ENCODE data around the gene RPL27A.

The RPL27A gene

DNA sequence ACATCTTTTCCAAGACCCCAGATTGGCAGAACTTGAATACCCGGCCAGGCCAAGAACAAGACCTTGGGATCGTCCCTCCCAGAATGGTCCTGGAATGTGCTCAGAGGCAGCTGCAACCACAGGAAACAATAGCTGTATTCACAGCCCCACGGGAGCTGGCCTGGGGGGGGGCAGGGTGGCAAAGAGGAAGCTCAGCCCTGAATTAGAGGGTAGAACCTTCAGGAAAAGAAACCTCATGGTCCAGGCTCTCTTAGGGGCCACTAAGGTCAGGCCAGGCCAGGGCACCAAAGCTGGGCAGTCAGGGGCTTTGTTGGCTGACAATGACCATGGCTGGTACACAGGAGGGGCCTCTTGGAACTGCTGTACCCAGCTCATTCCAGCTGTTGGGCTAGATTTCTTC lies 17.3 kb downstream of the RPL27A start:
- no peak for DNase-seq (ENCODE audit: low read depth)

DNA sequence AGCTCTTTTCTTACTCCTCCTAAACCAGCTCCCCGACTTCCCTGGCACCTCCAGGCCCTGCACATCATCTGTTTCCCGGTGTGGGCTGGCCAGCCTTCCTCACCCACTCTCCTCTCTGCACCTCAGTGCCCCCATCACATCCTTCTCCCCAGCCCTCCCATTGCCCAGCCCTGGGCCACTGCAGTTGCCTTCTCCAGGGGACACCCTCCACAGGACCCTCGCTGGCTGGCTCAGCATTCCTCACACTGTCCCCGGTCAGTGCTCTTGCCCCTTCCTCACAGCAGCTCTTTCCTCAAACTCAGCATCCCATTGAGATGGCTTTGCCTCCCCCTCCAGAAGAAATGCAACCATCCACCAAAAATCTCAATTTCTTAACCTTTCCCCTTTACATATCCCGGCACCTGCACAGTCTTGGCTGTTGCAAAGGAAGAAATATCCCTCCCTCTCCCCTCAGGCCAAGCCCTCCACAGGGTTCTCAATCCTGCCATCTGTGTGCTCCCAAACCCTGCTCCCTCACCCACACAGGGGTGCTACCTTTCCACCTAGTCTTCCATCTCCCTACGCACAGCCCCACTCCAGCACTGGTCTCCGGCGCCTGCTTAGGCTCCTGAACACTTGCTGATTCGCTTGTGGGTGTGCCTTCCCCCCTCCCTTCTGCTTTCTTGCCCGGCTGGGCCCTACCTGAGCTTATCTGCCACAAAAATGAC lies 19.5 kb downstream of the RPL27A start:
- DNase-seq (ENCODE audit: low read depth), result no peak

DNA sequence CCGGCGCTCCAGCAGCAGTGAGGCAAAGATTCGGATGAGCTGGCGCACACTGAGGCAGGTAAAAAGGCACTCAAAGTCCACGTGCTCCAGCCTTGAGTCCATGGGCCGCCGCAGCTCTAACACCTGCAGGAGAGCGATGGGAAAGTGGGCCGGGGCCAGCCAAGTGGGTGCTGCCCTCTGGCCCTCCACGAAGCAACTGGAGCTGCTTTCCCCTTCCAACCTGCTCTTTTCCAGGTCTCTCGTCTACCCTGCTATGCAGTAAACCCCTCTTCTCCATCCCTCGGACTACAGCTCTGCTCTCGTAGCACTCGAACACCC lies 20.0 kb downstream of the RPL27A start:
- DNase-seq (ENCODE audit: low read depth), result no peak

DNA sequence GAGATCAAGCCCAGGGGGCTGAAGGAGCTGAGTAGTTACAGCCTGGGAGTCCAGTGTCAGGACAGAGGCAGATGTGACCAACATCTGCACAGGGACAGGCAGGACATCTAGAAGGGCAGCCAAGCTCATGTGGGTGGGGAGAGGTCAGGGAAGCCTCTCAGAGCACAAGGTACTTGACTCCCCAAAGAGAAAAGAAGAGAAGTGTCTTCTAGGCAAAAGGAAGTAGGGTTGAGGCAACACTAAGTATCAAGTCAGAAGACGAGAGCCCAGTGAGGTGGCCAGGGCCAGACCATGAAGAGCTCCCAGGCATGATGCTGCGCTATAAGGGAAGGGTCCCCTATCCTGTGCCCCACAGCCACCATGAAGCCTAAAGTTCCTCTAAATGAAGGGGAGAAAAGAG lies 21.5 kb downstream of the RPL27A start:
- no peak for DNase-seq (ENCODE audit: low read depth)

DNA sequence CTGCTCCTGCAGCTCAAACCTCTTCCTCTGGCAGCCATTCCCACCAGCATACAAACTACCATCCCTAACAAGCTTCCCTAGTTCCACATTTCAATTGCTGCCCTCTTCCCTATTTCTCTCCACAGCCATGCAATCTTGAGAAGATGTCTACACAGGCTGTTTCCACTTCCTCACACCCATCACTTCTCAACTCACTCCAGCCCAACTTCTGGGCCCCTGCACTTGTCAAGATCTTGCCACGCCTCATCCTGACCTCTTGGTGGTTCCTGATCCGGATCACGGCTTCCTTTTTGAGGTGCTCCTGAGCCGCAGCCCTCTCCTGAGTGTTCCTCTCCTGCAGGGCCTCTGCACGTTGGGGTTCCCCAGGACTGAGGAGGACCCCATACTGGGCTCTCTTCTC lies 22.6 kb downstream of the RPL27A start:
- no peak for DNase-seq (ENCODE audit: low read depth)

DNA sequence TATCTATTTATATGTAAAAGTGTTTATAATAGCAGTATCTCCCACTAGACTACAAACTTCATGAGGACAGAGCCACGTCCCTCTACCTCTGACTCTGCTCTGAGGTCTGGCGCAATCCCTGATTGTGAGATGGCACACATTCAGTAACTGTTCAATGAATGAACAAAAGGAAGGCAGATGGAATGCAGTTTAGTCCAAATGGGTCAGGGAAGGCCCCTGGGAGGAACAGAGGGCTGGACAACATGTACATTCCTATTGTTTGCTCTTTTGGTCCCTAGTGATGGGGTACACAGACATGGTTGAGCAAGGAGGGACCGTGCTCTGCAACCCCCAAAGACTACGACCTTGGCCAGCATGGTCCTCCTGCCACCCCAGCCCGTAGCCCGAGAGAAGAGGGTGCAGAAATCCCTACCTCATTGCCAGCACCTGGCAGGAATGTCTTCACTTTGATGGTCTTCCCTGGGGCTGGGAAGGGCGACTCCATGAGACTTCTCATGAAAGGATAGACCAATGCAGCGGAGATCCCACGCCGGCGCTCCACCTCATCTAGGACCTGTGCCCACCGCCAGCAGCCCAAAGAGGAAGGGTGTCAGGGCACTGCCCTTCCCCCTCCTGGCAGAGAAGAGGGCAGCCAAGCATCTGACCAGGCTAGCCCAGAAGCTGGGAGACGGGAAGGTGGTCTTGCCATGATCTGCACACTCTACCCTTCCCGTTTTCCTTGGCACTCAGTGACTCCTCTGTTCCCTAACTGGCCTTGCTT lies 24.3 kb downstream of the RPL27A start:
- no peak for DNase-seq (ENCODE audit: low read depth)

DNA sequence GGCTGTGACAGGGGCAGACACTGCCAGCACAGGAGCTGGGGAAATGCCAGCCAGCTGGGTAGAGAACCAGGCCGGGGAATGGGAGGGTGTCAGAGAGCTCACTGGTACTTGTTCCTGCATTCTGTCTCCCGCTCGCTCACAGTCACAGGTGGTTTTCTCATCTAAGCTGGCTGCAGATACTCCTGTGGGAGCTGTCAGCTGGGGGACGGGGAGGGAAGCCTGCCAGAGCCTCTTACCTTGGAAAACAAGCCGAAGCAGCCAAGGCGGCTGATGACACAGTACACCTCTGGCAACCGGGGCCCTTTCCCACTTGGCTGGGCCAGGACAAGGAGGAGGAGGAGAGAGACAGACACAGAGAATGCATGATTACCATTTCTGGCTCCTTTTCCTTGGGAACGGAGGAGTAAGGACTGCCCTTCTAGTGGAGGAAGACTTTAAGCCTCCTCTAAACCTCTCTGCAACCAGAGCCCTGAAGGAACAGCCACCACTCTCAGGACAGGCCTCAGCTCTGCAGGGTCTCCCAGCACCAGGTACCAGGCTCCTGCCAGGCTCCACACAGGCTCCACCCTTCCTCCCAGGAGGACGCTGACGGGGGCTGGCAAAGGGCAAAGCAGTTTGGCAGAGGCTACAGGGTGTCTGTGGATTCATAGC lies 25.1 kb downstream of the RPL27A start:
- no peak for DNase-seq (ENCODE audit: low read depth)

DNA sequence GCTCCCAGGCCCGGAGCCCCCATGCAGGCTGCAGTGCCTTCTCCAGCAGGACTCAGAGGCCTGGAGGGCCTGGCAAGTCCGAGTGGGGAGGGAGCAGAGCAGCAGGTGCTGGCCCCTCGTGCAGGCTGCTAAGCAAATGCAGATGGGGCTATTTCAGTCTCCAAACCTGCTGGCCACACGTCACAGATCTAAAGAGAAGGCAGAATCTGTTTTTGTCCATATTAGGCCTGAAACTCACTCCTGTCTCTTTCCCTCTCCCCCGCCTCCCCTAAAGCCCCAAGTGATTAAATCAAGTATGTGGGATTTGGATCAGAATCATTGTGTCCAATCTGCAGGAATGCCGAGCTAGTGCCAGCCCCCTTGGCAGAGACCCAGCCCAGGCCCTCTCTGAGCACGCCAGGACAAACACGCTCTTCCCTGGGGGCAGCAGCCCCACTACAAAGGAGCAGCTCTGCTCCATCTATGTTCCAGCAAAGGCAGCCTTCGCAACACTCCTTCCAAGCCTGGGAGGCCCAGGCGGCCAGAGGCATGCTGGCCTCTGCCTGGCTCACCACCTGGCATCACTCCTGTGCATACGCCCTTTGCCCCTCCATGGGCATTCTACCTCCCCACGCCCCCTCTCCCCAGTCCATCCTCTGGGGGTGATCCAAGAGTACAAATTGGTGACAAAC lies 26.5 kb downstream of the RPL27A start:
- no peak for DNase-seq (ENCODE audit: low read depth)

DNA sequence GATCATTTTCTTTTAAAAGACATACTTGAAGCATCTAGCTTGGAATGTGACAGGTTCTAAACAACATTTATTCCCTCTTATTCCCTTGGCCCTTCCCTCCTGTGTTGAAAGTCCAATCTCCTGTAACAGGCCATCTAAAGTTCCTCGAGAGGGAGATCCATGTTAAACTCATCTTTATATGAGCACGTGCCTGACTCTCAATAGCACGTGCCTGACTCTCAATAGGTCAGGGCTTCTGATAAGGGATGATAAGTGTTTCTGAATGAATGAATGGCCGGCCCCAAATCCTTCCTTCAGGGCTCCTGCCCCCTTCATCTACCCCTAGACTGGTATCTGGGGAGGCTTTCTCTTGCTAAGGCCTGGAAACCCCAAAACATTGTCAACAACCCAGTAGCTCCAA lies 27.2 kb downstream of the RPL27A start:
- no peak for DNase-seq (ENCODE audit: low read depth)

DNA sequence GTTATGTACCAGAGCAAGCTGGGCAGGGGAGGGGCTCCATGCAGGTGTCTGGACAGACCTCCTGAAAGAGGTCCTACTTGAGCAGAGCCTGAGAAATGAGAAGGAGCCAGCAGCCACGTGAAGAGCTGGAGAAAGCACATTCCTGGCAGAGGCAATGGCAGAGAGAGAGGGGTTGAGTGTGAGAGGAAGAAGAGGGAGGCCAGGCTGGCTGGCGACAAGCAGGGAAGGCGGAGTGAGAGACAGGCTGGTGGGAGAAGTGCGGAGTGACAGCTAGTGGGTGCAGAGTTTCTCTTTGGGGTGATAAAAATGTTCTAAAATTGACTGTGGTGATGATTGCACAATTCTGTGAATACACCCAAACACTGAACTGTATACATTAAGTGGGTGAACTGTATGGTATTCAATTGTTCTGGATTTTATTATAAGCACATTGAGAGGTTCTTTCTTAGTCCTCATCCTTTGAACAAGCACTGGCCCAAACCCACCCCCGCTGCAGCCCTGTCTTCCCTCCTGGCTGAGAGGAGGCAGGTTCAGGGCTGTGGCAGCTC lies 29.4 kb downstream of the RPL27A start:
- no peak for DNase-seq (ENCODE audit: low read depth)

DNA sequence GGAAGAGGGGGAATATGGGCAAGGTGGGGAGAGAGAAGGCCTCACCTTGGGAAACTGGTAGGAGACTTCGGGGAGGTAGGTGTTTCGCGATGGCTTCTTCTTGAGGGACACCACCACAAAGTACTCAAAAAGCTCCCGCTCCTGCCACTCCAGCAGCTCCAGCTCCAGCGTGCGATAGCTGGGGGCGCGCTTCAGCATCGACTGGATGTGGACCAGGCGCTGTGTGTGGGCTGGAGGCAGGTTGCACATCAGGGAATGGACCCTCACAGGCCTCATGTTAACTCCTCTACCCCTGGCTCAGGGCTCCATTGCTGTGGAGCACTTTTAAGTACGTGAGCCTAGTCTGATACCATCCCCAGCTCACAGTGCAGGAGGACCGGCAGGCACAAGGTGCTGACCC lies 29.9 kb downstream of the RPL27A start:
- DNase-seq (ENCODE audit: low read depth), result no peak

DNA sequence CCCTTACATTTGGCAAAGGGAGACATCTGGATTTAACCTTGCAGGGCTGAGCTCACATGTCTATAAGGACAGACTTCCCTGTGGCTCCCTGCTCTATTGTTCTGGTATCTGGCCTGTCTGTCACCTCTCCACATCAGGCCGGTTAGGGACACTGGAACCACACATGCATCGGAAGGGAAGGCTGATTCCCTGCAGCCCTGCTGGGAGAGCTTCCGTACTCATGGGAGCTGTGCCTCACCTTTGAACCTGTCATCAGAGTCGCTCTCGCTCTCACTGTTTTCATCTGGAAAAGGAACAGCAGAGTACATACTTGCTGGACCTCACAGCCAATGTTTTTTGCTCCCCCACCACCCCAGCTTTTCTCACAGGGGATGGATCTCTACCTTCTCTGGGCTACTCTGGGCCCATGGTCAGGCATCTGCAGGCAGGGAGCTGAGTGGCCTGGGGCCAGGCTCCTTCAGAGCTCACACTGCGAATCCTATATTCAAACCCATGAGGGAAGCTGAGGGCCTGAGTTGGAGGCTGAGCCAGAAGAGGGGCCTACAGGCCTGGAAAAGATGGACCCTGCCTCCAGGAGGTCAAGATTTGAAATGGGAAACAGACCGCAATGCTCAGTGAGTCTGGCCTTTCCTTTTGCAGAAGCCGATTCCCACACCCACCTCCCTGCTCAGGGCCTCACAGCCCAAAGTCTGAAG lies 31.3 kb downstream of the RPL27A start:
- no peak for DNase-seq (ENCODE audit: low read depth)

DNA sequence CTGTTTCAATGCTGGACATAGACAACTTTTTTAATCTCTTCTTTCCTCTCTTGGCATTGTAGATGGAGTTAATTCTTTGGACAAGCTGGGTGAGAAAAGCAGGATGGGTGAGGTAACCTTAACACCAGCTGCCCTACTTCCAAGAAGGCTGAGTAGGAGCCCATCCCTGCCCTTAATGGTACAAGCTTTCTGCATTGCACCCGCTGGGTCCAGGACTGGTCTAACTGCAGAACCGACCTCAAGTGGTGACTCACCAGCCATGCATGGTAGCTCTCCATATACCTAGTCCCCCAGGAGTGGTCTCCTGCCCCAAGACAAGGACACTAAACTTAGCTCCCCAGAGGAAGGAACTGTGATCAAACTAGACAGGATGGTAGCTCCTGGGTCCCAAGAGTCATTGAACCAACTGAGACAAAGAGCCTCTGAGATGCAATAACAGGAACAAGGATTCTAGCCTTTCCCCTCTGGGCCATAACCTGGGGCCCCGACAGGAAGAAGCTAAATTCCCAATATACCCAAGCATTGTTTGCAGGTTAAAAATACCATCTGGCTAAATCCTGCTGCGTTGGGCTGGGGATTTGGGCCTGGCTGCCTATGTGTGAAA lies 32.1 kb downstream of the RPL27A start:
- DNase-seq (ENCODE audit: low read depth), result no peak

DNA sequence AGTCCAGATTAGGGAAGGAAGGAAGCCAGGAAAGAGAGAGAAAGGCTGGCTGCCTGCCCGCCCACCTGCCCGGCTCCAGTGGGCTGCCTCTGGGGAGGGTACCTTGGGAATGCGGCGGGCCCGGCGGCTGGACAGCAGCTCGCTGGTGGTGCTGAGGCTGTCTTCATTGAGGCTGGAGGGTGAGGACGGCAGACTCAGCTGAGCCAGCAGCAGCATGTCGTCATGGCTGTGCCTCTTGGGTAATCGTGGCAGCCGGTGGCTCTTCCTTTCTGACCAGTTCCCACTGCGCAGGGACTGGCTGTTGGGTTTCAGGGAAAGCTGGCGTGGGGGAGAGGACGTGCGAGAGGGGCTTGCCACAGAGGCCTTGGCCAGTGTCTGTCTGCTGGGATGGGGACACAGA lies 32.9 kb downstream of the RPL27A start:
- no peak for DNase-seq (ENCODE audit: low read depth)

DNA sequence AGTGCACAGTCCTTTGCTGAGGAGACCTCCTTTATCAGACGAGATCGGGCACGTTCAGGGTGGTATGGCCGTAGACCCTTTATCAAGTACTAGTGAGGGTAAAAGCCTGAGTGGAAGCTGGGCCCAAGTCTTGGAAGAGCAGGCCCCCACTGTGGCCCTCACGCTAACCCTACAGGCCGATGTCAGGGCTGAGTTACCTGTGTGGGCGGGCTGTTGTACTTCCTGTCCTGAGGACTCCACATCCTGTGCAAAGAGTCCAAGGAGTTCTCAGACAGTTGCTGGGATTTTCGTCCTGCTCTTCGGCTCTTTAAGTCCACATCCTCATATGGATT lies 34.9 kb downstream of the RPL27A start:
- DNase-seq (ENCODE audit: low read depth), result no peak

DNA sequence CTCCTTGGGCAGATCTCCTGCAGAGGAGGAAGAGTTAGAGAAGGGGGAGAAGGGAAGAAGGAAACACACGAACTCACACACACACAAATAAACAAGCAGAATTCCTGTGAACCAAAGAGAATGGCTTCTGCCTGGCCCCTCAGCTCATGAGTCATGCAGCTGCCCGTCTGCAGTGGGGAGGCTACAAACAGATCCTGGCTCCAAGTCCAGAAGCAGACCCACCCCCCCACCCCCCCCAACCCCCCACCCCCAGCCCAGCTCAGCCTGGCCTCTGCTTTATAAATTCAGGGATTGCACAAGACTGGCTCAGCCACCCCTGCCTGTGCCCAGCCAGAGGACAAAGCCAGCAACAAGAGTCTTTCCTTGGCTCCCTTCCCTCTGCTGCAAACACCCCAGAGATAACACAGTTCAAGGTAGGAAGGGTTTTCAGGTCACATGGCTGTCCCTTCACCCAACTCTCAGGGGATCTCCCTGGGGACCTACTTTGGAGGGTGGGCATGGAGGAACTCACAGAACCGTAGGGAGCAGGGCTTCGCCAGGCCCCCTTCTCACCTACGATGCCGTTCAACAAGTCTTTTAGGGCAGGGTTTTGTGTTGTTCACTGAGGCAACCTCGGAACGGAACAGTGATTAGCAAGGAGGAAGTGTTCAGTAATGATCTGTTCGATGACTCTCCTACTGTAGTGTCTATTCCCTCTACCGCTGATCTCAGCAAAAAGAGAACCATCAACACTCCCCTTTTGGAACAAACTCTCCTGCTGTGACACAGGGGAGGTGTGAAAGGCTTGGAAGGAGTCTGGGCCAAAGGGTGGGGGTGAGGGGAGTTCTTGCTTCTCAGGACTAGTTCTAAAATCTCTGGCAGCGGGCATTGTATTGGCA lies 35.5 kb downstream of the RPL27A start:
- no peak for DNase-seq (ENCODE audit: low read depth)

DNA sequence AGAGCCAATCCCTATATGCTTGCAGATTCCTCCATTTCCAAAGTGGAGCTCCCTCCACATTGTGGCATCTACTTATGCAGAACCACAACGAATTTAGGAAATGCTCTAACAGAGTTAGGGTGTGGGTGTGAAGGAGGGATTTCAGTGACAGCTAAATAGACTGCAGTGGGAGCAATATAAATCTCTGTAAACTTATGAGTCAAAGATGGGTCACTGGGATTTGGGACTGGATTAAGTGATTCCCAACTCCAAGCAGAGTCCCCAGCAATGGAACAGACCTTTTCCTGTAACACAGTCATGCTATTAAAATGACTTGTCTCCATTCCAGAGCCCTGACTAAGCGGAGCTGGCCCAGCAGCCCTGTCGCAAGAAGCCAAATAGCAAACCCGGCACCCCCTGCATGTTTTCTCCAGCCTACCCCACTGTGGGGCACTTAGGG lies 36.6 kb downstream of the RPL27A start:
- DNase-seq (ENCODE audit: low read depth), result no peak

DNA sequence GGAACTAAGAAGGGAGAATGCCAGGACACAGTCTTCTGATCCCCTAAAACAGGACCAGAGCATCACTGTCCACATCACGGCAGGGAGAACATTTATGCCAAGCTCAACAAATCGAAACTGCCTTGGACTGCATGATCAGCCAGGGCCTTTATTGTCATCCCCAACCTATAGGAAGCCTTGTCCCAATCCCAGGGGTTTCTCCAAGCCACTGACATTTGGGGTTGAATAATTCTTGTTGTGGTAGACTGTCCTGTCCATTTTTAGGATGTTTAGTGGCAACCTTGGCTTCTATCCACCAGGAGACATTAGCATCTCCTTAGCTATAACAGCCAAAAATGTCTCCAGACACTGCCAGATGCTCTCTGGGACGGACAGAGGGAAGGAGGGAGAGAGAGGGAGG lies 37.1 kb downstream of the RPL27A start:
- DNase-seq (ENCODE audit: low read depth), result no peak

DNA sequence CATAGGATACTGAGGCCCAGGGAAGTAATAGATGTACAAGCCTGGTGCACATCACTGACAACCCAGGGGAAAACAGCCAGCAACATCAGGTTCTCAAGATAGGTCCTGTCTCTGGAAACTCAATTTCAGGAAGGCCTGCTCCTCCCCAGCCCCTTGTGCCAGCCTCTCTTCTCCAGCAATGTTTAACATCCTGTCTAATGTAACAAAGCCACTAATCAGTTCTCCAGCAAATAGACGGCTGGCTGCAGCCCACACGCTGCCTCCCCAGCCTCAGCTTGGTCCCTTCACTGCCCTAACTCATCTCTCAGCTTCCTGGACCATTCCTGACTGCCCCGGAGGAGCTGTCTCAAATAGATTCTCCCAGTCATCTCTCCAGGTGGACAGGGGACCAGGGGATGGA lies 37.8 kb downstream of the RPL27A start:
- no peak for DNase-seq (ENCODE audit: low read depth)

DNA sequence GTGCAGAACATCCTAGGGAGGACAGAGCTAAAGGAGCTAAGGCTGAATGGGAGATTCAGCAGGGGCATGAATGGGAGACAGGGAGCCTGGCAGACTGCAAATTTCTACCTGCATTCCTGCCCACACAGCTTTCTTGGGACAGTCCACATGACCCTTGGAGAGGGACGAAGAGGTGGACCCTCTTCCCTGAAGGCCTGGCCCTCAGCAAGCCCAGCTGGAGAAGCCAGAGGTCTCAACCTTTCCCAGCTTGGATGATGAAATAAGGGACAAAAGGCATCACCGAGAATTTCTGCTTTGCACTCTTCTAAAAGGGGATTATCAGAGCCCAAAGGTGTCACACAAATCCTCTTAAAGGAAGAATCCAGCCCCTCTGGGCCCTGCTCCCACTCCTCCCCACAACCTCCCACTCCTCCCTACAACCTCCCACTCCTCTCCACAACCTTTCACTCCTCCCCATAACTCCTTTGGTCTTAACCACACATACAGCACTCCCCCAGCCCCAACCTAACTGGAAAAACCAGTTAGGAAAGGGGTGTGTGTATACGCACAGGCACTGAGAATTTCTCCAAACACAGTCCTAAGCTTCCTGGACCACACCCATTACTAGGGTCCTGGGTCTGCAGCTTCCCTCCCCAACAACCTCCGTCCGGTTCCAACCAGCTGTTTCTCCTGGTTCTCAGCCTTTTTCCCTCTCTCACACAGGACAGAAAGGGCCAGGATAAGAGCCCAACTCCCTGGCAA lies 38.4 kb downstream of the RPL27A start:
- no peak for DNase-seq (ENCODE audit: low read depth)
